ENCODE results near the gene OR2F2.

The OR2F2 gene

GRCh38 chr7:143979998-143980397, 45.0 kb downstream of the OR2F2 start:
- no peak for DNase-seq

DNA sequence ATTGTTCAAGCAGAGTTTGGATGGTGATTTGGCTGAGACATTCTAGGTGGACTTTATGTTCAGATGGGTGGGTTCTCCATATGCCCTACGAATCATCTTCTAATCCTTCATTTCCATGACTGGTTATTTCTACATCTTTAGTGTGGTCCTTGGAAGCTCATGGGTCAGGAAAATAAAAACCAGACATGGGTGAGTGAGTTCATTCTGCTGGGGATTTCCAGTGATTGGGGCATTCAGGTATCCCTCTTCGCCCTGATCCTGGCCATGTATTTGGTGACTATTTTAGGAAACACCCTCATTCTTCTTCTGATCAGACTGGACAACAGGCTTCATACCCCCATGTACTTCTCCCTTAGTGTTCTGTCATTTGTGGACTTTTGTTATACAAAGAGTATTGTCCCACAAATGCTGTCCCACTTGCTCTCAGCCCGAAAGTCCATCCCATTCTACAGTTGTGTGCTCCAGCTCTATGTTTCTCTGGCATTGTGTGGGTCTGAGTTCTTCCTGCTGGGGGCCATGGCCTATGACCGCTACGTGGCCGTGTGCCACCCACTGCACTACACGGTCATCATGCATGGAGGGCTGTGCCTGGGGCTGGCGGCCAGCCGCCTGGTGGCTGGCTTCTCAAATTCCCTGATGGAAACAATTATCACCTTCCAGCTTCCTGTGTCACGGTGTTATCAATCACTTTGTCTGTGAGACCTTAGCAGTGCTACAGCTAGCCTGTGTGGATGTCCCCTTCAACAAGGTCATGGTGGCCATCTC, 45.9 kb downstream of the OR2F2 start:
- no peak for DNase-seq

- DNase-seq, result no peak
Observed at GRCh38 chr7:143983960-143984359, 48.9 kb downstream of the OR2F2 start.
